K562 (cell line): Measurements from ENCODE around the gene CHCHD4. TPM values are rescaled to one million over a fixed set of nuclear protein-coding genes. Genes with fewer than 3 reads are reported as not detected.

Experiments used
- CBX3 ChIP-seq, 2 experiments: IDR thresholded peaks; 1 replicate in 1 of 2; 2 replicates in 1 of 2; pipeline ENCODE4 v1.6.1; 2012; ENCODE audit warnings: inconsistent platforms in 2 of 2, low read length in 2 of 2, borderline replicate concordance in 1 of 2, control low read depth in 1 of 2
- CEBPG ChIP-seq, 3 experiments: fragments of 200-800 bp in 1 of 3; sonication (Bioruptor generic) in 1 of 3; sonication (generic) in 1 of 3; formaldehyde crosslinking in 1 of 3; IDR thresholded peaks in 2 of 3; conservative IDR thresholded peaks in 1 of 3; 2 replicates each; pipeline versions ENCODE4 v1.6.1 to v1.8.0; 2016 to 2022; ENCODE audit warnings: missing compliant biosample characterization in 2 of 3, missing genetic modification characterization in 2 of 3, mild to moderate bottlenecking in 1 of 3, missing genetic modification reagents in 1 of 3
- COPS2 ChIP-seq: fragments of 450-650 bp; conservative IDR thresholded peaks from 2 replicates; pipeline ENCODE4 v1.6.1; 2016; ENCODE audit warnings: mild to moderate bottlenecking, moderate library complexity
- GTF2F1 ChIP-seq: IDR thresholded peaks from 2 replicates; pipeline ENCODE4 v1.6.1; 2011; ENCODE audit warnings: low read depth, low read length, improper control_type of control experiment
- MBD2 ChIP-seq: sonication (generic); IDR thresholded peaks from 2 replicates; pipeline ENCODE4 v1.6.1; 2016; ENCODE audit warnings: low read depth, borderline replicate concordance
- NRF1 ChIP-seq, 2 experiments: fragments of 450-650 bp; IDR thresholded peaks in 1 of 2; conservative IDR thresholded peaks in 1 of 2; 2 replicates each; pipeline ENCODE4 v1.6.1; 2014; ENCODE audit warnings: mild to moderate bottlenecking in 2 of 2
- POLR2G ChIP-seq: fragments of 200-400 bp; formaldehyde crosslinking; IDR thresholded peaks from 2 replicates; pipeline ENCODE4 v1.6.1; 2017; ENCODE audit warnings: low read depth, mild to moderate bottlenecking, antibody characterized with exemption, low read length, moderate library complexity
- PPARD ChIP-seq: fragments of 250-450 bp; sonication (Bioruptor Pico); IDR thresholded peaks from 2 replicates; pipeline ENCODE4 v1.8.0; 2022; ENCODE audit warnings: inconsistent platforms, mild to moderate bottlenecking, moderate library complexity
- PYGO2 ChIP-seq: fragments of 450-650 bp; IDR thresholded peaks from 2 replicates; pipeline ENCODE4 v1.6.1; 2016; ENCODE audit warnings: mild to moderate bottlenecking, missing genetic modification characterization, moderate library complexity, missing compliant biosample characterization
- TOE1 ChIP-seq, 2 experiments: fragments of 450-650 bp in 1 of 2; sonication (generic) in 1 of 2; formaldehyde crosslinking in 1 of 2; IDR thresholded peaks; 2 replicates each; pipeline versions ENCODE4 v1.7.1 to v1.8.0; 2016 to 2022; ENCODE audit warnings: borderline replicate concordance in 2 of 2, mild to moderate bottlenecking in 2 of 2, antibody characterized with exemption in 1 of 2, inconsistent platforms in 1 of 2, low read depth in 1 of 2, missing genetic modification reagents in 1 of 2, moderate library complexity in 1 of 2
- TRIM28 ChIP-seq: fragments of 450-650 bp; IDR thresholded peaks from 2 replicates; pipeline ENCODE4 v1.6.1; 2017
- ZFP36 ChIP-seq: fragments of 150-350 bp; IDR thresholded peaks from 2 replicates; pipeline ENCODE4 v1.6.1; 2018; ENCODE audit warnings: low read length, low read depth; ENCODE audit not compliant: partially characterized antibody
- ZKSCAN8 ChIP-seq: fragments of 200-800 bp; sonication (Bioruptor generic); IDR thresholded peaks from 2 replicates; pipeline ENCODE4 v1.6.1; 2016; ENCODE audit warnings: missing genetic modification characterization, missing compliant biosample characterization
- ZNF212 ChIP-seq: fragments of 450-650 bp; formaldehyde crosslinking; IDR thresholded peaks from 2 replicates; pipeline ENCODE4 v1.4.0; 2020; ENCODE audit warnings: mild to moderate bottlenecking
- ZNF592 ChIP-seq: fragments of 450-650 bp; IDR thresholded peaks from 2 replicates; pipeline ENCODE4 v1.6.1; 2017; ENCODE audit warnings: antibody characterized with exemption, mild to moderate bottlenecking
- polyA plus RNA-seq, 8 experiments: library from polyadenylated mRNA; depleted of rRNA in 4 of 8; stranded (reverse) in 5 of 8; unstranded in 3 of 8; fragments of >200 nt; fragmentation: Nextera tagmentation in 2 of 8; fragmentation: Illumina TruSeq in 1 of 8; extraction: Ambion mirVana in 2 of 8; extraction: Trizol in 1 of 8; gene quantifications; 2 replicates each; pipeline versions ENCODE4 v1.2.1 to v1.2.3, GENCODE V29; 2011 to 2014; ENCODE audit warnings: inconsistent platforms in 1 of 8, missing spikeins in 1 of 8
- total RNA-seq, 7 experiments: library from RNA; depleted of rRNA in 6 of 7; stranded (reverse); fragments of >200 nt in 6 of 7; fragmentation: Illumina TruSeq in 2 of 7; extraction: Trizol in 2 of 7; gene quantifications; 2 replicates each; pipeline versions ENCODE4 v1.2.1 to v1.2.3, GENCODE V29; 2011 to 2021; ENCODE audit warnings: low replicate concordance in 1 of 7
- TF ChIP-seq, protein P1 (sequence below), 2 experiments: IDR thresholded peaks; 2 replicates each; pipeline ENCODE4 v1.6.1; 2012; ENCODE audit warnings: improper control_type of control experiment in 2 of 2, low read depth in 2 of 2, low read length in 2 of 2, borderline replicate concordance in 1 of 2
- TF ChIP-seq, protein P2 (sequence below): fragments of 250-450 bp; sonication (Bioruptor Pico); IDR thresholded peaks from 2 replicates; pipeline ENCODE4 v1.9.0; 2021; ENCODE audit warnings: mild to moderate bottlenecking
- TF ChIP-seq, protein P3 (sequence below): fragments of 450-650 bp; IDR thresholded peaks from 2 replicates; pipeline ENCODE4 v1.6.1; 2016; ENCODE audit warnings: antibody characterized with exemption

The CHCHD4 gene
- total and polyA plus RNA-seq, 9 of the 15 experiments (the other 6 are each of a cell fraction or from before 2014, with no cell fraction given) = 55.4 to 225 (median 77.2) TPM

DNA sequence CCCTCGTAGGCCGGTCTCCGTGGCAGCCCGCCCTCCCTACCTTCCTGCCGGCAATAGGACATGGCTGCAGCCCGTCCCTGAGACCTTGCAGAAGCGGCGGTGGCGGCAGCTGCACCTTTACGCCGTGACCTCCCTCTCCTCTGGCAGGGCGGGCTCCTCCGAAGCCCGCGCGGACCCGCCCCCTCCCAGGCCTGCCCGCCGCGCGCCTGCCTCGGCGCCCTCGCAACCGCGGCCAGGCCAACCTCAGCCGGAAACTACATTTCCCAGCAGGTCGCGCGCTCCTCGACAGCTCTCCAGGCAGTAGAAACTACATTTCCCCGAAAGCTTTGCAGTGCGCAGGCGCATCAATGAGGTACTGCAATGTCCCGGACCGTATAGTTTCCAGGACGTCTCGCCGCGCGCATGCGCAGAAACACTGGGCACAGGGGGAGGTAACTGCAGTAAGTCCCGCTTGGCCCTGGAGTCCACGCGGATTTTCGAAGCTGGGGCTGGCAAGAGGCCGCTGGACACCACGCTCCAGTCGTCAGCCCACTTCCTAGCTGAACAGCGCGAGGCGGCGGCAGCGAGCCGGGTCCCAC is at the start of gene CHCHD4, which contains the start of gene TMEM43 (continued):
- TF ChIP-seq TRIM28 = peak; percentile 93; the same call in 1 of the 2 replicates
- TF ChIP-seq, protein P1, sequence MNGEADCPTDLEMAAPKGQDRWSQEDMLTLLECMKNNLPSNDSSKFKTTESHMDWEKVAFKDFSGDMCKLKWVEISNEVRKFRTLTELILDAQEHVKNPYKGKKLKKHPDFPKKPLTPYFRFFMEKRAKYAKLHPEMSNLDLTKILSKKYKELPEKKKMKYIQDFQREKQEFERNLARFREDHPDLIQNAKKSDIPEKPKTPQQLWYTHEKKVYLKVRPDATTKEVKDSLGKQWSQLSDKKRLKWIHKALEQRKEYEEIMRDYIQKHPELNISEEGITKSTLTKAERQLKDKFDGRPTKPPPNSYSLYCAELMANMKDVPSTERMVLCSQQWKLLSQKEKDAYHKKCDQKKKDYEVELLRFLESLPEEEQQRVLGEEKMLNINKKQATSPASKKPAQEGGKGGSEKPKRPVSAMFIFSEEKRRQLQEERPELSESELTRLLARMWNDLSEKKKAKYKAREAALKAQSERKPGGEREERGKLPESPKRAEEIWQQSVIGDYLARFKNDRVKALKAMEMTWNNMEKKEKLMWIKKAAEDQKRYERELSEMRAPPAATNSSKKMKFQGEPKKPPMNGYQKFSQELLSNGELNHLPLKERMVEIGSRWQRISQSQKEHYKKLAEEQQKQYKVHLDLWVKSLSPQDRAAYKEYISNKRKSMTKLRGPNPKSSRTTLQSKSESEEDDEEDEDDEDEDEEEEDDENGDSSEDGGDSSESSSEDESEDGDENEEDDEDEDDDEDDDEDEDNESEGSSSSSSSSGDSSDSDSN (IDR thresholded peaks at IDR 0.05; ENCODE audit: borderline replicate concordance in 1 of 2, low read depth in 2 of 2, low read length in 2 of 2) = peak in 1 of 2 experiments; percentile 81; a peak in 2 of 4 replicates
- TF ChIP-seq, protein P2, sequence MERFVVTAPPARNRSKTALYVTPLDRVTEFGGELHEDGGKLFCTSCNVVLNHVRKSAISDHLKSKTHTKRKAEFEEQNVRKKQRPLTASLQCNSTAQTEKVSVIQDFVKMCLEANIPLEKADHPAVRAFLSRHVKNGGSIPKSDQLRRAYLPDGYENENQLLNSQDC (CRISPR knock-in tag) = no peak; the same call in 1 of the 2 replicates
- no peak for TF ChIP-seq ZKSCAN8 (CRISPR knock-in tag)
- TF ChIP-seq ZFP36 = peak; percentile 7
- 0 out of 2 replicates have a peak, but pooled peaks have one; percentile 35 for TF ChIP-seq ZNF212 (CRISPR knock-in tag)
- peak; percentile 91 for TF ChIP-seq POLR2G
- no peak for TF ChIP-seq CEBPG (CRISPR knock-in tag; IDR thresholded peaks at IDR 0.05)
- no peak for TF ChIP-seq CEBPG (tag; conservative IDR thresholded peaks at IDR 0.05 in 1 of 2, IDR thresholded peaks at IDR 0.05 in 1 of 2)
- peak; percentile 68; the same call in 1 of the 2 replicates for TF ChIP-seq ZNF592
- TF ChIP-seq NRF1 (conservative IDR thresholded peaks at IDR 0.05 in 1 of 2, IDR thresholded peaks at IDR 0.05 in 1 of 2) = peak; percentile 100
- TF ChIP-seq, protein P3, sequence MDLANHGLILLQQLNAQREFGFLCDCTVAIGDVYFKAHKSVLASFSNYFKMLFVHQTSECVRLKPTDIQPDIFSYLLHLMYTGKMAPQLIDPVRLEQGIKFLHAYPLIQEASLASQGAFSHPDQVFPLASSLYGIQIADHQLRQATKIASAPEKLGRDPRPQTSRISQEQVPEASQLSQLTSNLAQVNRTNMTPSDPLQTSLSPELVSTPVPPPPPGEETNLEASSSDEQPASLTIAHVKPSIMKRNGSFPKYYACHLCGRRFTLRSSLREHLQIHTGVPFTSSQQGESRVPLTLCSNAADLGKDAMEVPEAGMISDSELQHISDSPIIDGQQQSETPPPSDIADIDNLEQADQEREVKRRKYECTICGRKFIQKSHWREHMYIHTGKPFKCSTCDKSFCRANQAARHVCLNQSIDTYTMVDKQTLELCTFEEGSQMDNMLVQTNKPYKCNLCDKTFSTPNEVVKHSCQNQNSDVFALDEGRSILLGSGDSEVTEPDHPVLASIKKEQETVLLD = peak; percentile 100
- no peak for TF ChIP-seq PYGO2 (tag)
- no peak for TF ChIP-seq COPS2
- TF ChIP-seq MBD2 = peak; percentile 93
- 0 out of 2 replicates have a peak, but pooled peaks have one; percentile 15 for TF ChIP-seq GTF2F1
- TF ChIP-seq PPARD = no peak
- TF ChIP-seq TOE1 (IDR thresholded peaks at IDR 0.05; ENCODE audit: borderline replicate concordance) = no peak
- TF ChIP-seq TOE1 (CRISPR knock-in tag; IDR thresholded peaks at IDR 0.05; ENCODE audit: borderline replicate concordance, low read depth) = 0 out of 2 replicates have a peak, but pooled peaks have one; percentile 58
- TF ChIP-seq CBX3 (IDR thresholded peaks at IDR 0.05; ENCODE audit: borderline replicate concordance in 1 of 2, low read length in 2 of 2) = peak in 1 of 2 experiments; percentile 70; a peak in 2 of 3 replicates
